8988T (cell line): ENCODE data around the gene KCND1.

ENCODE experiments used
- DNase-seq: peaks from one replicate; pipeline ENCODE4 v3.0.0; 2011

KCND1 gene

GRCh38 chrX:48974033-48974432 lies 2.4 kb upstream of the KCND1 start:
- DNase-seq, result no peak

DNA sequence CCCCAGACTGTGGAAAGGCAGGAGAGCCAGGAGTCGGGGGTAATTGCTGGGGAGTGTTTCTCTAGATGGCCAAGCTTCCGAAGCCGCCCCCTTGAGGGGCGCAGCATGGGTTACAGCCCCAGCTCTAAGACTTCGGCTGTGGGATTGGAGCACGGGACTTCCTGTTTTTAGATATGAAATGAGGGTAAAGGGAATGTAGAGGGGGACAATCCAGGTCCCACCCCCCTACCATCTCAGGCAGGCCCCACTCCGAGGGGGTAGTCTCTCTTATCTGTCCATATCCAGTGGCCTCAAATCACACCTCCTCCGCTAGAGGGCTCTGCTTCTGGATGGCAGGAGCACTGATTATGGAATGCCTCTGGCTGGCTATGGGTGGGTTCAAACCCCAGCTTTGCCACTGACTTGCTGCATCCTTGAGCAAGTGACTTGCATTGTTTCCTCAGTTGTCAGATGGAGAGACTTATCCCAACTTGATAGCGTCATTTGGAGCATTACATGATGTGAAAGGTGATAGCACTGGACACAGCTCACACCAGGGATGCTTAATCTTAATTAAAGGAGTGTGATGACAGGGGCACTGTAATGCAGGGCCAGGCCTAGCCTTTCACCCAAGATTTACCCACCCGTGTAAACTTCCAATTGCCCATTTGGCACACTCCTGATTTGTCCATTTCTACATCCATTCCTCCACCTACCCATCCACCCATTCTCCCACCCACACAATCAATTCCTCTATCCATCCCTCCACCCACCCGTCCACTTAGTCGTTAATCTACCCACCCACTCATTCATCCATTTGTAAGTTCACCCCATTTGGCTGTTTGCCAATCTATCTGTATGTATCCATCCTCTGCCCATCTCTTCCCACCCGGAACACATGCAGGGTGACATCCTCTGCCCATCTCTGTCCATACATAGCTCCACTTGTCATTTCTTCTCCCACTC lies 848 bp upstream of the KCND1 start:
- no peak for DNase-seq

- DNase-seq, result no peak
Measured at GRCh38 chrX:48969471-48969870, 2.2 kb downstream of the KCND1 start.

DNA sequence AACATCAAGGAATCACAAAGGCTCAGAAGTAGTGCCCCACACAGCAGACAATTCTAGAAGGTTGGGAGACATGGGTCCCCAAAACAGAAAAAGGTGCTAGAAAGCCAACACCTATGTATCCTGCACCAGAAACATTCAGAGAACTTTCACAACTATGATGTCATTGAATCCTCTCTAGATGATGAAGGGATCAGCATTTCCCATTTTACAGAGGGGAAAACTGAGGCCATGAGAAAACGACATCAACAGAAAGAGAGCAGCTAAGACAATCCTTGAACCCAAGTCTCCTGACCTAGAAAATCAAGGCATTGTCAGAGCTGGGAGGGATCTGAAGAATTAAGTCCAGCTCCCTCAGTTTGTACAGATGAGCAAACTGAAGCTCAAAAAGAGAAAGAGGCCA lies 3.3 kb downstream of the KCND1 start:
- DNase-seq, result no peak

GRCh38 chrX:48966796-48967579 lies 4.7 kb downstream of the KCND1 start:
- no peak for DNase-seq

GRCh38 chrX:48965959-48966358 lies 5.7 kb downstream of the KCND1 start:
- DNase-seq, result no peak

- no peak for DNase-seq
Measured at GRCh38 chrX:48961585-48962091, 10.0 kb downstream of the KCND1 start.

- DNase-seq, result no peak
Measured at GRCh38 chrX:48960291-48960690, 11.4 kb downstream of the KCND1 start.

- no peak for DNase-seq
Measured at GRCh38 chrX:48958635-48959094, 13.0 kb downstream of the KCND1 start.

DNA sequence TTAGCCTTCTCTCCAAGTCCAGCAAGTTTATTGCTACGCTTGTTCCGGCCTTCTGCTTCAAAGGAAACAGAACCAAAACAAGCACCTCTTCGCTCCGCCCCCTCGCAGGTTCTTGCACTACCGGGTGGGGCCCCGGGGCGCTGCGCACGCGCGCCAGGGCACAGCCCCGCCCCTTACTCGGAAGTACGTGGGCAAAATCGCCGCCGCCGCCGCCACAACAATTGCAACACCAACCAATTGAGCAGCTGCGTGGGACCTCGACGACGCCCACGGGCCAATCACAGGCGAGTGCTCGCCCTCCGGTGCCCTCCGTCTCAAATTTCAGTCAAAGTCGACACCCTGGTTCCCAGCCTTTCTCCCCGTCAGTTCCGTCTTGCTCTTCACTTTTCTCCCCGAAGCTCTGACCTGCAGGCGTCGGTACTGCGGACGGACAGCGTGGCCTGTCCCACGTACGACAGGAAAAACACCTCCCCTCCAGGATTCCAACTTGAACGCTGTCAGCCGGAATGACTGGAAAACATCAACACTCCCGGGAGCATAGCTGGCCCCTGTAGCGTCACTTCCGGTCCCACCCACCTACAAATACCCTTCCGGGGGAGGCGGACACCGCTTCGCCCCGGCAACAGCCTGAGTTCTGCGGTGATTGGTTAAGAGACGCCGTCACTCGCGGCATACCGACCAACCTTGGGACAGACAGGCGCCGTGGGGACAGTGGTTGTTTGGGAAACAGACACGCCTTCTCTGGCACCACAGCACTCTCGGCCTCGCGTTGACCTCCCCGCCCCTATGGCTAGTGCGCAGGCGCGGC lies 13.6 kb downstream of the KCND1 start:
- DNase-seq, result peak; percentile 90

- DNase-seq, result peak; percentile 73
Measured at GRCh38 chrX:48957477-48957826, 14.2 kb downstream of the KCND1 start, which contains the start of gene OTUD5. OTUD5 (minus strand) TSS chrX:48957607; CDS start chrX:48957570, 37 bp downstream.

DNA sequence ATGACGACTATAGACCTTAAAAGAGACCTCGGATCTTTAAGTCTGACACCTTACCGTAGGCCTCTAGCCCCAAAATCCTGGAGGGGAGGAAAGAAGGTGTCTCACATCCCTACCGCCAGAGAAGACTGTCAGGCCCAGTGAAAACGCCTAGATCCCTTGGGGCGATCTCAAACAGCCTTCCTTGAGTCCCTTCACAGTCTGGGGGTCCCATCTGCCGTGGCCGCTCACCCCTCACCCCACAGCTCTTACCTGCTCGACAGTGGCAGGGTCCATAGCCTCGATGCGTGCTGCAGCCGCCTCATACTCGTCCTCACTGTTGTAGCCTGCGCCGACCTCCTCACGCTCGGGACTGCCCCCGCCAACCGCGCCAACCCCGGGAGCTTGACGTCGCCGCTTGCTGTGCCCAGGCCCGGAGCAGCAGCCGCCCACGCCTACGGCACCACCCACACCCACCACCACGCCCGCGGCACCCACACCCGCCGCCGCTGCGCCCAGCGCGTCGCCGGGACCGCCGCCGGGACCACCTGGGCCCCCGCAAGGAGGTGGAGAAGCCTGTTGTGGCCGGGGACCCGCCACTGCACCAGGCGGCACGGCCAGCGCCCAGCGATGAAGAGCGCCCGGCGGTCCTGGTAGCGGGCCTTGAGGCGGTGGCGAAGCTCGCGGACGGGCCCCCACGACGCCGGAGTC lies 14.8 kb downstream of the KCND1 start:
- DNase-seq, result no peak

GRCh38 chrX:48948589-48948988 lies 23.1 kb downstream of the KCND1 start:
- DNase-seq, result no peak

GRCh38 chrX:48945517-48946348 lies 25.9 kb downstream of the KCND1 start:
- peak; percentile 74 for DNase-seq

DNA sequence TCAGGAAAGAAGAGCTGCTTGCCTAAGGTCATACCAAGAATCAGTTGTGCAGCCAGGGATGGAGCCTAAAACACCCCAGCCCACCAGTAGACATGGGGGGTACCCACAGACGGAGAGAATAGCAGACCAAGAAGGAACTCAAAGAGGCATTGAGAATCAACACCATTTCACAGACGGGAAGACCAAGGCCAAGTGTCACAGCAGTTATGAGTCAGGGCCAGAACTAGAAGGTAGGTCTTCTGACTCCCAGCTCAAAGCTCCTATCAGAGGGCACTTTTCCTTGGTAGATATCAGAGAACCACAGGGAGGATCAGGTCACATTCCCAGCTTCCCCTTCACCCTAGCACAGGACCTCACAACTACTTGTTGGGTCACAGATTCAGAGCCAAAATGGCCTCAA lies 28.7 kb downstream of the KCND1 start:
- DNase-seq, result no peak

GRCh38 chrX:48940404-48940955 lies 31.2 kb downstream of the KCND1 start:
- DNase-seq, result no peak

DNA sequence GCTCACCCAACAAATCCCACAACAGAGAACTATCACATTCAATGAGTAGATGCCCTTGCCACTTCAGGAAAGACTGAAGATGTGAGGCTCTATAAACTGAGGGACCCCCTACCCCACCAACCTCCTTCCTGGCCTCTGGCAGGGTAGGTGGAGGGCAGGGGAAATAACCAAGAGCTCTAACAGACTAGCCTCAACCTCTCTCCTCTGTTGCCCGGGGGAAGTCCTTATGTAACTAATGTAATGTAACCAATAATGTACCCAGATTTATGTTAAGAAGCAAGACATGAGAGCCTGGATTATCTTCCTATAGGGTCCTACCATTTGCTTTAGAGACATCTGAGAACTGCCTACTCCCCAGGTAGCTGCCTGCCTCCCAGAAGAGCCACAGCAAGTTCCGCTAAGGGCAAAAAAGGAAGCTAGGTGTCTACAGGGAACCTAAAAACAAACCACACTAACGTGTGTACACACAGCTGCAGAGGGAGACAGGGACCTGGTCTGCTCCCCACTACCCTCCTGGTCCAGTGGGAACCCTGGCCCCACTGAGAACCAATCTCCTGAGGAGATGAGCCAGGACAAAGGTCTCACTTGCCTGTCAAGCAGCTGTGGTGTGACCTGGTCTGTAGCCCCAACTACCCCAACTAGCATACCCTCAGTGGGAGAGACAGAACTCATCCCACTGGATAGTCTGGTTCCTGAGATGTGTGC lies 32.0 kb downstream of the KCND1 start:
- DNase-seq, result no peak

- no peak for DNase-seq
Measured at GRCh38 chrX:48938721-48939425, 32.8 kb downstream of the KCND1 start.
